SK-N-SH (cell line): ENCODE data around the gene TCP10L. TPM values are rescaled to one million over a fixed set of nuclear protein-coding genes. Genes with fewer than 3 reads are reported as not detected.
"Not testable (repeated sequence)": the region's sequence is repeated elsewhere in the genome, so short reads cannot be mapped to it uniquely, and the experiment has no call there.

Experiments
- CTCF ChIA-PET: fragments of 300-600, 350-600 bp; formaldehyde crosslinking; extraction: SDS; loops from one replicate; lab custom pipeline; 2021; lab: Yijun Ruan, JAX
- POLR2A ChIA-PET: fragments of 350-600 bp; sonication (Branson Sonifier 250); formaldehyde crosslinking; extraction: SDS; loops from one replicate; lab custom pipeline; 2020; ENCODE audit warnings: antibody characterized with exemption, inconsistent platforms; lab: Yijun Ruan, JAX
- DNase-seq: peaks from one replicate; pipeline ENCODE4 v3.0.0; 2012
- H2AFZ ChIP-seq: fragments of 200-600 bp; sonication (generic); 2 replicates; pipeline ENCODE4 v1.8.1; 2016; ENCODE audit warnings: antibody characterized with exemption, mild to moderate bottlenecking, low read depth
- H3F3A ChIP-seq: fragments of 200-600 bp; sonication (generic); replicated peaks from 2 replicates; pipeline ENCODE3; 2016; ENCODE audit warnings: antibody characterized with exemption, mild to moderate bottlenecking; ENCODE audit not compliant: insufficient read depth
- H3K27ac ChIP-seq, 2 experiments: fragments of 200-500 bp in 1 of 2; fragments of 200-600 bp in 1 of 2; sonication (Bioruptor generic) in 1 of 2; sonication (generic), shearing (Covaris generic) in 1 of 2; 2 replicates each; pipeline versions ENCODE4 v1.5.1 to v1.6.1; 2014 to 2016; ENCODE audit warnings: low read depth in 2 of 2, inconsistent platforms in 1 of 2, low read length in 1 of 2, mild to moderate bottlenecking in 1 of 2, mixed read lengths in 1 of 2
- H3K27me3 ChIP-seq: fragments of 200-600 bp; sonication (generic), shearing (Covaris generic); 2 replicates; pipeline ENCODE4 v1.6.1; 2016; ENCODE audit warnings: mixed run types; ENCODE audit not compliant: insufficient read depth
- H3K36me3 ChIP-seq, 2 experiments: fragments of 200-500 bp in 1 of 2; fragments of 200-600 bp in 1 of 2; sonication (Bioruptor generic) in 1 of 2; sonication (generic) in 1 of 2; replicated peaks in 1 of 2; 2 replicates each; pipeline versions ENCODE3 to v1.5.1; 2014 to 2016; ENCODE audit warnings: low read length in 1 of 2, mild to moderate bottlenecking in 1 of 2; ENCODE audit not compliant: insufficient read depth in 2 of 2, control insufficient read depth in 1 of 2
- H3K4me1 ChIP-seq, 2 experiments: fragments of 200-500 bp in 1 of 2; fragments of 200-600 bp in 1 of 2; sonication (Bioruptor generic) in 1 of 2; sonication (generic), shearing (Covaris generic) in 1 of 2; 2 replicates each; pipeline versions ENCODE4 v1.5.1 to v1.6.1; 2014 to 2016; ENCODE audit warnings: low read depth in 1 of 2, low read length in 1 of 2, mixed run types in 1 of 2; ENCODE audit not compliant: insufficient read depth in 2 of 2, control insufficient read depth in 1 of 2
- H3K4me2 ChIP-seq: fragments of 200-600 bp; sonication (generic), shearing (Covaris generic); 2 replicates; pipeline ENCODE4 v1.6.1; 2017; ENCODE audit warnings: mixed run types
- H3K4me3 ChIP-seq, 2 experiments: fragments of 200-500 bp in 1 of 2; fragments of 200-600 bp in 1 of 2; sonication (Bioruptor generic) in 1 of 2; sonication (generic), shearing (Covaris generic) in 1 of 2; 2 replicates each; pipeline versions ENCODE4 v1.5.1 to v1.8.1; 2014 to 2016; ENCODE audit warnings: low read depth in 2 of 2, inconsistent platforms in 1 of 2, low read length in 1 of 2, mild to moderate bottlenecking in 1 of 2, mixed read lengths in 1 of 2, moderate library complexity in 1 of 2
- H3K79me2 ChIP-seq: fragments of 200-600 bp; sonication (generic); 2 replicates; pipeline ENCODE4 v1.8.1; 2017; ENCODE audit warnings: mild to moderate bottlenecking; ENCODE audit not compliant: insufficient read depth
- H3K9ac ChIP-seq: fragments of 200-600 bp; sonication (generic); 2 replicates; pipeline ENCODE4 v1.6.1; 2017; ENCODE audit warnings: mixed run types
- H3K9me2 ChIP-seq: fragments of 200-600 bp; sonication (generic); 2 replicates; pipeline ENCODE4 v1.6.1; 2017; ENCODE audit warnings: mixed run types
- H3K9me3 ChIP-seq: fragments of 200-600 bp; sonication (generic); 2 replicates; pipeline ENCODE4 v1.6.1; 2017; ENCODE audit warnings: mixed run types, mild to moderate bottlenecking, moderate library complexity
- H4K20me1 ChIP-seq: fragments of 200-600 bp; sonication (generic); 2 replicates; pipeline ENCODE4 v1.6.1; 2017; ENCODE audit warnings: mild to moderate bottlenecking, mixed run types; ENCODE audit not compliant: insufficient read depth
- FOSL2 ChIP-seq: IDR thresholded peaks from 2 replicates; pipeline ENCODE4 v1.4.0; 2012; ENCODE audit warnings: low read depth, mild to moderate bottlenecking, moderate library complexity, borderline replicate concordance
- FOXM1 ChIP-seq: IDR thresholded peaks from 2 replicates; pipeline ENCODE4 v1.4.0; 2012; ENCODE audit warnings: low read depth, mild to moderate bottlenecking
- GABPA ChIP-seq: IDR thresholded peaks from 2 replicates; pipeline ENCODE4 v1.4.0; 2012; ENCODE audit warnings: low read depth, mild to moderate bottlenecking
- MEF2A ChIP-seq: IDR thresholded peaks from 2 replicates; pipeline ENCODE4 v1.4.0; 2012; ENCODE audit warnings: low read depth, borderline replicate concordance
- MXI1 ChIP-seq: IDR thresholded peaks from 2 replicates; pipeline ENCODE4 v1.6.1; 2012; ENCODE audit warnings: mild to moderate bottlenecking, low read depth, low read length, improper control_type of control experiment
- NFIC ChIP-seq: IDR thresholded peaks from 2 replicates; pipeline ENCODE4 v1.4.0; 2012; ENCODE audit warnings: borderline replicate concordance
- NRF1 ChIP-seq: IDR thresholded peaks from 2 replicates; pipeline ENCODE4 v1.6.1; 2012; ENCODE audit warnings: low read depth, mild to moderate bottlenecking, low read length
- RCOR1 ChIP-seq: fragments of 150-350 bp; IDR thresholded peaks from 2 replicates; pipeline ENCODE4 v1.6.1; 2017; ENCODE audit warnings: antibody characterized with exemption, low read length
- RXRA ChIP-seq: IDR thresholded peaks from 2 replicates; pipeline ENCODE4 v1.4.0; 2012; ENCODE audit warnings: low read depth, mild to moderate bottlenecking, borderline replicate concordance
- SIN3A ChIP-seq: IDR thresholded peaks from 2 replicates; pipeline ENCODE4 v1.6.1; 2012; ENCODE audit warnings: low read depth, mild to moderate bottlenecking, low read length, moderate library complexity, borderline replicate concordance
- SMC3 ChIP-seq: IDR thresholded peaks from 2 replicates; pipeline ENCODE4 v1.6.1; 2012; ENCODE audit warnings: low read depth, low read length, improper control_type of control experiment
- TAF1 ChIP-seq: IDR thresholded peaks from 2 replicates; pipeline ENCODE4 v1.6.1; 2012; ENCODE audit warnings: low read depth, mild to moderate bottlenecking, low read length, moderate library complexity, borderline replicate concordance
- TEAD4 ChIP-seq: IDR thresholded peaks from 2 replicates; pipeline ENCODE4 v1.4.0; 2012; ENCODE audit warnings: mild to moderate bottlenecking, borderline replicate concordance; ENCODE audit not compliant: insufficient read depth
- WGBS: methylation state at CpG from one replicate; pipeline ENCODE4 v1.1.6; 2017; ENCODE audit warnings: low lambda C conversion rate; 5-methylcytosine and 5-hydroxymethylcytosine counted together
- polyA plus RNA-seq, 3 experiments: library from polyadenylated mRNA; depleted of rRNA; stranded (reverse); fragments of >200 nt; gene quantifications; 2 replicates each; pipeline ENCODE4 v1.2.3, GENCODE V29; 2012
- TF ChIP-seq, protein P1 (sequence below): IDR thresholded peaks from 2 replicates; pipeline ENCODE4 v1.4.0; 2012; ENCODE audit warnings: low read depth
- TF ChIP-seq, protein P2 (sequence below): IDR thresholded peaks from 2 replicates; pipeline ENCODE4; 2012
- TF ChIP-seq, protein P3 (sequence below): fragments of 150-350 bp; IDR thresholded peaks from 2 replicates; pipeline ENCODE4 v1.6.1; 2017; ENCODE audit warnings: antibody characterized with exemption, low read length, low read depth, borderline replicate concordance

The TCP10L gene
- polyA plus RNA-seq, 1 of the 3 experiments (the other 2 are of a cell fraction): 0.33 TPM

DNA sequence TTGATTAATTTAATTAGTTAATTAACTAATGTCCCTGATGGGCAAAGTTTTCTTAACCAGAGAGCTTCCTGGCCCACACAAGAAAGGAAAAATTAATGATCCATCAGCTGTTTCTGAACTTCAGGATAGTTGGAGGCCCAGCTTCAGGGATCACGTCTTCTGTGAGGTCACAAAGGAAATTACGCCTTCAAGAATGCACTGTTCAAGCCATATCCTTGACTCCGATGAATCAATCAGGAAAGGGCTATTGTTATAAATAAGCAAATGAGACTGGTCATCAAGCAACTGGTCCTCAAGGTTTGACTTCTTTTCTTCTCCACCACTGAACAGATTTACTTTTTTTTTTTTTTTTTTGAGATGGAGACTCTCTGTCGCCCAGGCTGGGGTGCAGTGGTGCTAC is 40.6 kb downstream of the TCP10L start:
- ChIA-PET POLR2A (no interaction called here), CTCF (no interaction called here)
- Histone ChIP-seq H3K27ac (no peak overlapping the region), H2AFZ (no peak overlapping the region), H3K36me3 (no peaks in the 10 kb centered on the region), H3K4me3 (no peak overlapping the region), H3K27me3 (no peaks in the 10 kb centered on the region), H3K9me3 (no peaks in the 10 kb centered on the region), H3K4me2 (no peak overlapping the region), H3F3A (peaks cover 5% of the 10 kb centered on the region), H3K9ac (no peak overlapping the region), H3K9me2 (no peaks in the 10 kb centered on the region), H3K79me2 (no peaks in the 10 kb centered on the region), H4K20me1 (no peaks in the 10 kb centered on the region), H3K4me1 (peaks cover 0 to 5% of the 10 kb centered on the region in 2 experiments; a peak in 1 of 4 replicates)
- no peak for DNase-seq
- WGBS: 92% methylated on average over 4 of the region's 4 CpGs
- no peak for TF ChIP-seq MXI1
- no peak for TF ChIP-seq NFIC
- no peak for TF ChIP-seq RCOR1
- TF ChIP-seq MEF2A: no peak
- TF ChIP-seq, protein P1, sequence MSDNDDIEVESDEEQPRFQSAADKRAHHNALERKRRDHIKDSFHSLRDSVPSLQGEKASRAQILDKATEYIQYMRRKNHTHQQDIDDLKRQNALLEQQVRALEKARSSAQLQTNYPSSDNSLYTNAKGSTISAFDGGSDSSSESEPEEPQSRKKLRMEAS: no peak
- TF ChIP-seq NRF1: no peak
- TF ChIP-seq, protein P2, sequence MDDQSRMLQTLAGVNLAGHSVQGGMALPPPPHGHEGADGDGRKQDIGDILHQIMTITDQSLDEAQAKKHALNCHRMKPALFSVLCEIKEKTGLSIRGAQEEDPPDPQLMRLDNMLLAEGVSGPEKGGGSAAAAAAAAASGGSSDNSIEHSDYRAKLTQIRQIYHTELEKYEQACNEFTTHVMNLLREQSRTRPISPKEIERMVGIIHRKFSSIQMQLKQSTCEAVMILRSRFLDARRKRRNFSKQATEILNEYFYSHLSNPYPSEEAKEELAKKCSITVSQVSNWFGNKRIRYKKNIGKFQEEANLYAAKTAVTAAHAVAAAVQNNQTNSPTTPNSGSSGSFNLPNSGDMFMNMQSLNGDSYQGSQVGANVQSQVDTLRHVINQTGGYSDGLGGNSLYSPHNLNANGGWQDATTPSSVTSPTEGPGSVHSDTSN: no peak
- no peak for TF ChIP-seq SMC3
- TF ChIP-seq, protein P3, sequence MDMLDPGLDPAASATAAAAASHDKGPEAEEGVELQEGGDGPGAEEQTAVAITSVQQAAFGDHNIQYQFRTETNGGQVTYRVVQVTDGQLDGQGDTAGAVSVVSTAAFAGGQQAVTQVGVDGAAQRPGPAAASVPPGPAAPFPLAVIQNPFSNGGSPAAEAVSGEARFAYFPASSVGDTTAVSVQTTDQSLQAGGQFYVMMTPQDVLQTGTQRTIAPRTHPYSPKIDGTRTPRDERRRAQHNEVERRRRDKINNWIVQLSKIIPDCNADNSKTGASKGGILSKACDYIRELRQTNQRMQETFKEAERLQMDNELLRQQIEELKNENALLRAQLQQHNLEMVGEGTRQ: no peak
- no peak for TF ChIP-seq FOXM1
- TF ChIP-seq RXRA: no peak
- TF ChIP-seq, all 33 proteins: peak for 0

- peaks cover 0 to 5% of the 10 kb centered on the region in 2 experiments; a peak in 1 of 4 replicates for H3K4me1 ChIP-seq
- peaks cover 5% of the 10 kb centered on the region for H3F3A ChIP-seq
- no peak overlapping the region for H3K4me3 ChIP-seq
- H3K4me2 ChIP-seq: no peak overlapping the region
- no peaks in the 10 kb centered on the region for H3K79me2 ChIP-seq
- POLR2A ChIA-PET: no interaction called here
- WGBS: 72% methylated on average over 3 of the region's 3 CpGs
- CTCF ChIA-PET: no interaction called here
- no peaks in the 10 kb centered on the region for H3K9me2 ChIP-seq
- no peak overlapping the region for H2AFZ ChIP-seq
- no peak for TF ChIP-seq SIN3A
- TF ChIP-seq RCOR1: no peak
- no peak for TF ChIP-seq TEAD4
- no peak for TF ChIP-seq MXI1
- TF ChIP-seq TAF1: no peak
- TF ChIP-seq GABPA: no peak
- TF ChIP-seq FOSL2: no peak
- no peak for TF ChIP-seq NFIC
- H3K9me3 ChIP-seq: no peaks in the 10 kb centered on the region
- H3K36me3 ChIP-seq: no peaks in the 10 kb centered on the region
- DNase-seq: no peak
- H4K20me1 ChIP-seq: no peaks in the 10 kb centered on the region
- H3K9ac ChIP-seq: no peak overlapping the region
- H3K27me3 ChIP-seq: no peaks in the 10 kb centered on the region
- no peak overlapping the region for H3K27ac ChIP-seq
Observed at GRCh38 chr21:32543975-32544374, 41.3 kb downstream of the TCP10L start.

DNA sequence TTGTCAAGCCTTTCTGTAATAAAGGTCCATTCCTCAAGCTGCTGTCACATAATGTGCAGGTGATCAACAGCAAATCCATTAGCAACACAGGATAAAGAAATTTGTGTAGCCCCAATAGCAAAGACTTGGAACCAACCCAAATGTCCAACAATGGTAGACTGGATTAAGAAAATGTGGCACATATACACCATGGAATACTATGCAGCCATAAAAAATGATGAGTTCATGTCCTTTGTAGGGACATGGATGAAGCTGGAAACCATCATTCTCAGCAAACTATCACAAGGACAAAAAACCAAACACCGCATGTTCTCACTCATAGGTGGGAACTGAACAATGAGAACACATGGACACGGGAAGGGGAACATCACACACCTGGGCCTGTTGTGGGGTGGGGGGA is 42.3 kb downstream of the TCP10L start:
- H3K9me3 ChIP-seq, H3K9me2 ChIP-seq, H3F3A ChIP-seq, H3K79me2 ChIP-seq, H3K27me3 ChIP-seq, H3K36me3 ChIP-seq, H3K27ac ChIP-seq, H3K4me3 ChIP-seq, DNase-seq, H2AFZ ChIP-seq, H4K20me1 ChIP-seq, POLR2A ChIA-PET, H3K9ac ChIP-seq, H3K4me1 ChIP-seq, H3K4me2 ChIP-seq: not testable (repeated sequence)
- 86% methylated on average over 1 of the region's 2 CpGs for WGBS
- CTCF ChIA-PET: interaction anchor here (0.8 kb wide), 1 partner anchor 19 kb away, joined by 3 read pairs; no protein-coding TSS in a partner anchor
